LoVo (cell line): Measurements from ENCODE around the gene CAMLG.
A peak's percentile ranks its signal among the peaks of the same experiment; 100 is the strongest.
"Not testable (repeated sequence)": the region's sequence is repeated elsewhere in the genome, so short reads cannot be mapped to it uniquely, and the experiment has no call there.

ENCODE experiments used
- DNase-seq: peaks from one replicate; pipeline ENCODE4 v3.0.0-alpha.2; 2016; ENCODE audit warnings: low spot score

The CAMLG gene

GRCh38 chr5:134738133-134738962 lies at the start of gene CAMLG:
Gene CAMLG, plus strand, starts transcription at chr5:134738548. Its CDS starts 73 bp downstream, at chr5:134738621.
- peak; percentile 99 for DNase-seq

- DNase-seq, result not testable (repeated sequence)
These were observed 48.2 kb upstream of the CAMLG start for GRCh38 chr5:134690144-134690543.

- DNase-seq, result no peak
These were observed 45.6 kb upstream of the CAMLG start for GRCh38 chr5:134692722-134693121.

GRCh38 chr5:134708301-134708700 lies 30.0 kb upstream of the CAMLG start:
- DNase-seq, result no peak

- DNase-seq, result no peak
These were observed 24.2 kb upstream of the CAMLG start for GRCh38 chr5:134714120-134714519.

GRCh38 chr5:134714541-134714940 lies 23.8 kb upstream of the CAMLG start:
- no peak for DNase-seq

GRCh38 chr5:134715466-134715865 lies 22.9 kb upstream of the CAMLG start:
- DNase-seq, result not testable (repeated sequence)

- DNase-seq, result no peak
These were observed 13.5 kb upstream of the CAMLG start for GRCh38 chr5:134724872-134725271.

GRCh38 chr5:134732819-134733218 lies 5.5 kb upstream of the CAMLG start:
- DNase-seq, result no peak

- no peak for DNase-seq
These were observed 3.1 kb upstream of the CAMLG start for GRCh38 chr5:134735243-134735642.

GRCh38 chr5:134736173-134736812 lies 2.1 kb upstream of the CAMLG start:
- DNase-seq, result no peak

- peak; percentile 25 for DNase-seq
These were observed 764 bp downstream of the CAMLG start for GRCh38 chr5:134738963-134739661.

GRCh38 chr5:134741052-134741451 lies 2.7 kb downstream of the CAMLG start:
- no peak for DNase-seq

GRCh38 chr5:134742134-134742533 lies 3.8 kb downstream of the CAMLG start:
- no peak for DNase-seq

- no peak for DNase-seq
These were observed 11.1 kb downstream of the CAMLG start for GRCh38 chr5:134749415-134749814.

- DNase-seq, result no peak
These were observed 19.8 kb downstream of the CAMLG start for GRCh38 chr5:134758176-134758503.

GRCh38 chr5:134758504-134759341 lies 20.4 kb downstream of the CAMLG start, which contains the start of gene DDX46:
Gene DDX46, plus strand, starts transcription at chr5:134758779. Its CDS starts 160 bp downstream, at chr5:134758939.
- peak; percentile 97 for DNase-seq

- not testable (repeated sequence) for DNase-seq
These were observed 29.4 kb downstream of the CAMLG start for GRCh38 chr5:134767528-134768291.

- no peak for DNase-seq
These were observed 30.9 kb downstream of the CAMLG start for GRCh38 chr5:134769206-134769605.

- DNase-seq, result no peak
These were observed 34.2 kb downstream of the CAMLG start for GRCh38 chr5:134772461-134773125.

GRCh38 chr5:134777366-134777765 lies 39.0 kb downstream of the CAMLG start:
- DNase-seq, result no peak
